Measurements from ENCODE around the gene COL5A1.

GRCh38 chr9:134781591-134782302, 140.1 kb downstream of the COL5A1 start:
- no peak for TF ChIP-seq EP300 (IDR thresholded peaks at IDR 0.05; ENCODE audit: borderline replicate concordance)
- TF ChIP-seq, protein P1, sequence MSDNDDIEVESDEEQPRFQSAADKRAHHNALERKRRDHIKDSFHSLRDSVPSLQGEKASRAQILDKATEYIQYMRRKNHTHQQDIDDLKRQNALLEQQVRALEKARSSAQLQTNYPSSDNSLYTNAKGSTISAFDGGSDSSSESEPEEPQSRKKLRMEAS (IDR thresholded peaks at IDR 0.05), result no peak
- TF ChIP-seq CEBPB (IDR thresholded peaks at IDR 0.05), result no peak
- TF ChIP-seq YY1 (IDR thresholded peaks at IDR 0.05; ENCODE audit: low read depth), result no peak
- TF ChIP-seq TAF1 (IDR thresholded peaks at IDR 0.05; ENCODE audit: low read depth), result no peak
- no peak for TF ChIP-seq EGR1 (IDR thresholded peaks at IDR 0.05)

Measured in Ishikawa (cell line).